Endothelial cell of umbilical vein (primary cell): ENCODE results near the gene ABLIM1.

Source experiments
- CTCF ChIP-seq, 2 donors: IDR thresholded peaks; 1 replicate in 1 of 2; 2 replicates in 1 of 2; pipeline ENCODE4 v1.5.1; 2011; ENCODE audit warnings: low read length in 2 of 2, mild to moderate bottlenecking in 2 of 2, moderate library complexity in 2 of 2, control low read depth in 1 of 2, inconsistent platforms in 1 of 2, low read depth in 1 of 2; ENCODE audit not compliant: insufficient read depth in 1 of 2; ENCODE audit errors: extremely low read depth in 1 of 2
- EZH2 ChIP-seq: IDR thresholded peaks from 2 replicates; pipeline ENCODE4 v1.6.1; 2012; ENCODE audit warnings: borderline replicate concordance, low read depth, mild to moderate bottlenecking, moderate library complexity, low read length, inconsistent platforms; ENCODE audit not compliant: severe bottlenecking
- GATA2 ChIP-seq: IDR thresholded peaks from 2 replicates; pipeline ENCODE4 v1.7.0; 2011; ENCODE audit warnings: low read depth, mild to moderate bottlenecking, moderate library complexity, mixed read lengths, low read length; ENCODE audit not compliant: insufficient read length, insufficient read depth
- JUN ChIP-seq: IDR thresholded peaks from 2 replicates; pipeline ENCODE4 v1.6.1; 2011; ENCODE audit warnings: borderline replicate concordance, low read depth; ENCODE audit not compliant: insufficient read length, insufficient read depth
- MAX ChIP-seq: IDR thresholded peaks from 2 replicates; pipeline ENCODE4 v1.6.1; 2011; ENCODE audit not compliant: insufficient read depth, insufficient read length
- POLR2A ChIP-seq: IDR thresholded peaks from 2 replicates; pipeline ENCODE4 v1.6.1; 2012; ENCODE audit warnings: low read depth, mild to moderate bottlenecking, control low read depth, low read length
- POLR2AphosphoS5 ChIP-seq: IDR thresholded peaks from 2 replicates; pipeline ENCODE4 v1.6.1; 2012; ENCODE audit warnings: low read depth, mild to moderate bottlenecking, control low read depth, low read length, moderate library complexity; ENCODE audit not compliant: insufficient read depth

- TF ChIP-seq CTCF (IDR thresholded peaks at IDR 0.05; ENCODE audit: extremely low read depth in 1 of 2, insufficient read depth in 1 of 2, low read depth in 1 of 2, low read length in 2 of 2), result no peak
- no peak for TF ChIP-seq POLR2AphosphoS5
- no peak for TF ChIP-seq POLR2A
- TF ChIP-seq EZH2, result no peak
- TF ChIP-seq MAX, result no peak
- TF ChIP-seq GATA2, result no peak
- TF ChIP-seq JUN, result no peak
Measured at GRCh38 chr10:114517368-114518250, 140.5 kb downstream of the ABLIM1 start.
